Endothelial cell of umbilical vein (primary cell): ENCODE data around the gene ZNF804A. TPM values are rescaled to one million over a fixed set of nuclear protein-coding genes. Genes with fewer than 3 reads are reported as not detected.

Source experiments
- BruUV-seq: library from RNA; stranded (reverse); fragments of 400-500 nt; replicated peaks from 2 replicates; lab custom pipeline; 2021; lab: Mats Ljungman, UMichigan
- CTCF ChIA-PET: fragments of 300-600, 350-600 bp; sonication (Branson Sonifier 250); formaldehyde crosslinking; loops from one replicate; lab custom pipeline; 2021; ENCODE audit warnings: antibody characterized with exemption, inconsistent platforms; lab: Charles Lee
- POLR2A ChIA-PET: fragments of 300-600, 350-600 bp; sonication (Branson Sonifier 250); formaldehyde crosslinking; loops from one replicate; lab custom pipeline; 2021; ENCODE audit warnings: antibody characterized with exemption, inconsistent platforms; lab: Charles Lee
- DNase-seq: peaks from one replicate; pipeline ENCODE4 v3.0.0-alpha.2; 2011; ENCODE audit warnings: low read depth, low spot score
- FAIRE-seq: peaks from 2 replicates; lab custom pipeline; 2011; peaks lifted over from hg19 to GRCh38; lab: Jason Lieb, UNC
- H2AFZ ChIP-seq: 2 replicates; pipeline ENCODE4 v1.6.0; 2012; ENCODE audit warnings: low read depth, low read length, control low read depth, inconsistent platforms
- H3K27ac ChIP-seq: 2 replicates; pipeline ENCODE4 v1.5.1; 2011; ENCODE audit warnings: low read depth, mild to moderate bottlenecking, control low read depth, low read length, moderate library complexity; ENCODE audit not compliant: insufficient read depth
- H3K27me3 ChIP-seq, 2 experiments: 2 replicates each; pipeline versions ENCODE4 v1.6.0 to v1.6.1; 2011; ENCODE audit warnings: low read length in 2 of 2, mixed read lengths in 1 of 2; ENCODE audit not compliant: control insufficient read depth in 2 of 2, insufficient read depth in 2 of 2
- H3K36me3 ChIP-seq, 2 experiments: 2 replicates in 1 of 2; 3 replicates in 1 of 2; pipeline ENCODE4 v1.5.1; 2011; ENCODE audit warnings: low read length in 2 of 2, mild to moderate bottlenecking in 1 of 2, moderate library complexity in 1 of 2; ENCODE audit not compliant: control insufficient read depth in 2 of 2, insufficient read depth in 2 of 2; ENCODE audit errors: extremely low read depth in 1 of 2
- H3K4me1 ChIP-seq: 3 replicates; pipeline ENCODE4 v1.5.1; 2011; ENCODE audit warnings: mild to moderate bottlenecking, low read length; ENCODE audit not compliant: control insufficient read depth, insufficient read depth; ENCODE audit errors: extremely low read depth
- H3K4me2 ChIP-seq: 2 replicates; pipeline ENCODE4 v1.6.1; 2011; ENCODE audit warnings: low read length, control low read depth, mixed read lengths; ENCODE audit not compliant: insufficient read depth
- H3K4me3 ChIP-seq, 3 experiments: fragments of 200-600 bp in 1 of 3; sonication (generic), shearing (Covaris generic) in 1 of 3; replicated peaks in 1 of 3; 2 replicates each; pipeline ENCODE4 v1.5.1; 2011 to 2016; ENCODE audit warnings: control low read depth in 3 of 3, low read length in 3 of 3, mild to moderate bottlenecking in 2 of 3, inconsistent platforms in 1 of 3, low read depth in 1 of 3, moderate library complexity in 1 of 3; ENCODE audit not compliant: insufficient read depth in 1 of 3
- H3K79me2 ChIP-seq: 2 replicates; pipeline ENCODE4 v1.6.0; 2012; ENCODE audit warnings: low read length, inconsistent platforms; ENCODE audit not compliant: control insufficient read depth, insufficient read depth
- H3K9ac ChIP-seq: replicated peaks from 2 replicates; pipeline ENCODE3; 2011; ENCODE audit warnings: low read length, control low read depth; ENCODE audit not compliant: insufficient read depth; ENCODE audit errors: extremely low read depth
- H3K9me1 ChIP-seq: replicated peaks from 3 replicates; pipeline ENCODE4 v1.6.0; 2011; ENCODE audit warnings: mild to moderate bottlenecking, low read length; ENCODE audit not compliant: control insufficient read depth, insufficient read depth; ENCODE audit errors: extremely low read depth
- H3K9me3 ChIP-seq: replicated peaks from 2 replicates; pipeline ENCODE4 v1.5.1; 2012; ENCODE audit warnings: low read length, inconsistent platforms; ENCODE audit not compliant: control insufficient read depth, insufficient read depth
- H4K20me1 ChIP-seq: replicated peaks from 2 replicates; pipeline ENCODE3; 2011; ENCODE audit warnings: mild to moderate bottlenecking, low read length; ENCODE audit not compliant: control insufficient read depth, insufficient read depth; ENCODE audit errors: extremely low read depth
- CTCF ChIP-seq, 2 donors: IDR thresholded peaks; 1 replicate in 1 of 2; 2 replicates in 1 of 2; pipeline ENCODE4 v1.5.1; 2011; ENCODE audit warnings: low read length in 2 of 2, mild to moderate bottlenecking in 2 of 2, moderate library complexity in 2 of 2, control low read depth in 1 of 2, inconsistent platforms in 1 of 2, low read depth in 1 of 2; ENCODE audit not compliant: insufficient read depth in 1 of 2; ENCODE audit errors: extremely low read depth in 1 of 2
- EZH2 ChIP-seq: IDR thresholded peaks from 2 replicates; pipeline ENCODE4 v1.6.1; 2012; ENCODE audit warnings: borderline replicate concordance, low read depth, mild to moderate bottlenecking, moderate library complexity, low read length, inconsistent platforms; ENCODE audit not compliant: severe bottlenecking
- FOS ChIP-seq: IDR thresholded peaks from 2 replicates; pipeline ENCODE4 v1.6.1; 2011; ENCODE audit warnings: mild to moderate bottlenecking, low read length, moderate library complexity, borderline replicate concordance; ENCODE audit not compliant: insufficient read depth
- GATA2 ChIP-seq: IDR thresholded peaks from 2 replicates; pipeline ENCODE4 v1.7.0; 2011; ENCODE audit warnings: low read depth, mild to moderate bottlenecking, moderate library complexity, mixed read lengths, low read length; ENCODE audit not compliant: insufficient read length, insufficient read depth
- JUN ChIP-seq: IDR thresholded peaks from 2 replicates; pipeline ENCODE4 v1.6.1; 2011; ENCODE audit warnings: borderline replicate concordance, low read depth; ENCODE audit not compliant: insufficient read length, insufficient read depth
- MAX ChIP-seq: IDR thresholded peaks from 2 replicates; pipeline ENCODE4 v1.6.1; 2011; ENCODE audit not compliant: insufficient read depth, insufficient read length
- MYC ChIP-seq: IDR thresholded peaks from one replicate; pipeline ENCODE4 v1.6.1; 2011; ENCODE audit warnings: mild to moderate bottlenecking, low read depth, low read length
- POLR2A ChIP-seq: IDR thresholded peaks from 2 replicates; pipeline ENCODE4 v1.6.1; 2012; ENCODE audit warnings: low read depth, mild to moderate bottlenecking, control low read depth, low read length
- POLR2AphosphoS5 ChIP-seq: IDR thresholded peaks from 2 replicates; pipeline ENCODE4 v1.6.1; 2012; ENCODE audit warnings: low read depth, mild to moderate bottlenecking, control low read depth, low read length, moderate library complexity; ENCODE audit not compliant: insufficient read depth
- dilution Hi-C: fragments of 300-500 bp; cut with MboI; formaldehyde crosslinking; loops from one replicate; pipeline ENCODE4 v1.15.0; 2019; ENCODE audit warnings: low sequenced_read_pairs; ENCODE audit not compliant: extremely low pct_ligation_motif_present
- intact Hi-C: fragments of 100-400 bp; cut with micrococcal nuclease; formaldehyde crosslinking; loops from one replicate; pipeline ENCODE4 v1.10.0; 2022
- polyA plus RNA-seq, 4 experiments: library from polyadenylated mRNA; depleted of rRNA in 3 of 4; stranded (reverse) in 3 of 4; unstranded in 1 of 4; fragments of >200 nt; gene quantifications; 2 replicates each; pipeline versions ENCODE4 v1.2.1 to v1.2.3, GENCODE V29; 2011 to 2012; ENCODE audit warnings: missing spikeins in 1 of 4
- total RNA-seq: library from RNA; stranded (reverse); gene quantifications from 2 replicates; pipeline ENCODE4 v1.2.3, GENCODE V29; 2021

Gene ZNF804A
- total and polyA plus RNA-seq, 2 donors (not counting 3 experiments of a cell fraction or from before 2014, with no cell fraction given): 0.22 TPM; not detected in 1

- H3K4me3 ChIP-seq: no peak overlapping the region
- FAIRE-seq (no peak), DNase-seq (no peak)
- intact Hi-C loops: no loop called here
- no peaks in the 10 kb centered on the region for H3K4me1 ChIP-seq
- H3K36me3 ChIP-seq: no peaks in the 10 kb centered on the region
- ChIA-PET CTCF (no interaction called here), POLR2A (no interaction called here)
- no peaks in the 10 kb centered on the region for H4K20me1 ChIP-seq
- dilution Hi-C loops: no loop called here
- no TSS peak for BruUV-seq
- no peak for TF ChIP-seq POLR2AphosphoS5
- TF ChIP-seq FOS: no peak
- no peak for TF ChIP-seq JUN
- TF ChIP-seq POLR2A: no peak
- TF ChIP-seq EZH2: no peak
- no peak for TF ChIP-seq MYC
- TF ChIP-seq CTCF (IDR thresholded peaks at IDR 0.05; ENCODE audit: extremely low read depth in 1 of 2, insufficient read depth in 1 of 2, low read depth in 1 of 2, low read length in 2 of 2): no peak
- no peak for TF ChIP-seq GATA2
- no peak for TF ChIP-seq MAX
- H3K9me3 ChIP-seq: no peaks in the 10 kb centered on the region
- no peak overlapping the region for H3K4me2 ChIP-seq
- H3K9ac ChIP-seq: no peak overlapping the region
- no peaks in the 10 kb centered on the region for H3K27me3 ChIP-seq
- no peaks in the 10 kb centered on the region for H3K9me1 ChIP-seq
- H3K79me2 ChIP-seq: no peaks in the 10 kb centered on the region
- H3K27ac ChIP-seq: no peak overlapping the region
- no peak overlapping the region for H2AFZ ChIP-seq
These were observed 137.3 kb downstream of the ZNF804A start for GRCh38 chr2:184735611-184736010.
